Erythroblast (primary cell): ENCODE results near the gene MIGA1.
"Not testable (repeated sequence)": the region's sequence is repeated elsewhere in the genome, so short reads cannot be mapped to it uniquely, and the experiment has no call there.

Source experiments
- DNase-seq, 2 experiments: peaks; one replicate each; lab custom pipeline; 2025; lab: John Stamatoyannopoulos, UW
- GATA1 ChIP-seq: IDR thresholded peaks from 2 replicates; pipeline ENCODE4 v1.6.1; 2011; ENCODE audit warnings: low read depth, mild to moderate bottlenecking, control low read depth, low read length, moderate library complexity
- POLR2A ChIP-seq: IDR thresholded peaks from 2 replicates; pipeline ENCODE4 v1.6.1; 2011; ENCODE audit warnings: mild to moderate bottlenecking, low read length

Gene MIGA1

DNA sequence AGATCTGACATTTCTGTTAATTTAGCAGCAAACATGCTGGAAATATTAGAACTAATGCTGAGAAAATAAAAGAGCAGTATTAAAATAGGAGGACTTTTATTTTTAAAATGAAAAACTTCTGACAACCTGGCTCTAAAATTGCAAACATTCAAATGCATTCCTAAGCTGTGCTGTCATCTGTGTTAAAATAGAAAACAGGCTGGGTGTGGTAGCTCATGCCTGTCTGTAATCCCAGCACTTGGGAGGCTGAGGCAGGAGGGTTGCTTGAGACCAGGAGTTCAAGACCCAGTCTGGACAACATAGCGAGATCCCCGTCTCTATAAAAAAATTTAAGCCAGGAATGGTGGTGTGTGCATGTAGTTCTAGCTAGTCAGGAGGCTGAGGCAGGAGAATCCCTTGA lies 44.6 kb downstream of the MIGA1 start:
- DNase-seq: no peak
- TF ChIP-seq GATA1 (no peak), POLR2A (no peak)

GRCh38 chr1:77824694-77825093 lies 45.2 kb downstream of the MIGA1 start:
- DNase-seq: no peak
- TF ChIP-seq GATA1: no peak
- TF ChIP-seq POLR2A: no peak

GRCh38 chr1:77825131-77825709 lies 45.8 kb downstream of the MIGA1 start:
- TF ChIP-seq POLR2A: no peak
- peak; percentile 27 to 50 for DNase-seq

DNA sequence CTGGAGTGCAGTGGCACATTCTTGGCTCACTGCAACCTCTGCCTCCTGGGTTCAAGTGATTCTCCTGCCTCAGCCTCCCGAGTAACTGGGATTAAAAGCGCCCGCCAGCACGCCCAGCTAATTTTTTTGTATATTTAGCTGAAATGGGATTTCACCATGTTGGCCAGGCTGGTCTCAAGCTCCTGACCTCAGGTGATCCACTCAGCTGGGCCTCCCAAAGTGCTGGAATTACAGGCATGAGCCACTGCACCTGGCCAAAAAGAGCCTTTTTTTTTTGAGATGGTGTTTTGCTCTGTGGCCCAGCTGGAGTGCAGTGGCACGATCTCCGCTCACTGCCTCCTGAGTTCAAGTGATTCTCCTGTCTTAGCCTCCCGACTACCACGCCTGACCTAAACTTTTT lies 47.4 kb downstream of the MIGA1 start:
- not testable (repeated sequence) for DNase-seq

DNA sequence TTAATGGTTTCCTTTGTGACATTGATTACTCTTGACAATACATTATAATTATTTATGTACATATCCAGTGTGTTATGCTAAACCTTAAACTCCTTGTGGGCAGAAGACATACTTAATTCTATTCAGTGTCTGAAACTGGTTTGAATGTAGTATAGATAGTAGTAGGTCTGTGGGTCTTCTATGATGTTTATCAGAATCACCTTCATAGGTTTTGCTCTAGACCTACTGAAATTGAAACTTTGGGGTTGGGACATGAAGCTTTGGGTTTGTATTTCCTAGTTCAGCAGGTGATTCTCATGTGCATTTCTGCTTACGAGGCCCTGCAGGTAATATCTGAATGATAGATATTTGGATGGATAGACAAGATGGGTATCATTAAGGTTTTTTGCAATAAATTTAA lies 48.6 kb downstream of the MIGA1 start:
- TF ChIP-seq GATA1 (no peak), POLR2A (no peak)

GRCh38 chr1:77829851-77830250 lies 50.4 kb downstream of the MIGA1 start:
- no peak for TF ChIP-seq POLR2A
- no peak for TF ChIP-seq GATA1
- DNase-seq: no peak

More for the DNA sequence above, 48.6 kb downstream of the MIGA1 start:
- no peak for DNase-seq

DNA sequence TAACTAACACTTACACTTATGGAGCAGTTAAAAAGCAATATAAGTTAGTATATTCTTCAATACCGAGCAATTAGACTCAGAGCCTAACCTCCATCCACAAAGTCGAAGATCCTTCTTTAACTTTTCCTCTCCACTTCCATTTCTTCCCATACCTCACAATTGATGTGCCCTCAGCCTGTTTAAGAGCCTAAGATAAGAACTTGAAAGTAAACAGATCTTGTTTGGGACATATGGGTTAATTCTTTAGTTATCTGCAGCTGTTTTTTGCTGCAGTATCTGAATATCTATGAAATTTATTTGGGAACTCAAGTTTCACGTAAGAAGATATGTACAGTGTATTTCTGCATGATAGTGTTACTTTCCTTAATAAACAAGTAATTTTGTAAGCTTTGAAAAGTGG lies 51.5 kb downstream of the MIGA1 start:
- DNase-seq: peak in 1 of 2 experiments; percentile 4
- no peak for TF ChIP-seq POLR2A
- TF ChIP-seq GATA1: no peak

- DNase-seq: no peak
- no peak for TF ChIP-seq GATA1
Measured at GRCh38 chr1:77831566-77831965, 52.1 kb downstream of the MIGA1 start.

GRCh38 chr1:77831976-77832711 lies 52.7 kb downstream of the MIGA1 start:
- no peak for DNase-seq

GRCh38 chr1:77832901-77833300 lies 53.5 kb downstream of the MIGA1 start:
- no peak for TF ChIP-seq POLR2A
- TF ChIP-seq GATA1: no peak
- no peak for DNase-seq

More at GRCh38 chr1:77831976-77832711, 52.7 kb downstream of the MIGA1 start:
- TF ChIP-seq GATA1 (no peak), POLR2A (no peak)

DNA sequence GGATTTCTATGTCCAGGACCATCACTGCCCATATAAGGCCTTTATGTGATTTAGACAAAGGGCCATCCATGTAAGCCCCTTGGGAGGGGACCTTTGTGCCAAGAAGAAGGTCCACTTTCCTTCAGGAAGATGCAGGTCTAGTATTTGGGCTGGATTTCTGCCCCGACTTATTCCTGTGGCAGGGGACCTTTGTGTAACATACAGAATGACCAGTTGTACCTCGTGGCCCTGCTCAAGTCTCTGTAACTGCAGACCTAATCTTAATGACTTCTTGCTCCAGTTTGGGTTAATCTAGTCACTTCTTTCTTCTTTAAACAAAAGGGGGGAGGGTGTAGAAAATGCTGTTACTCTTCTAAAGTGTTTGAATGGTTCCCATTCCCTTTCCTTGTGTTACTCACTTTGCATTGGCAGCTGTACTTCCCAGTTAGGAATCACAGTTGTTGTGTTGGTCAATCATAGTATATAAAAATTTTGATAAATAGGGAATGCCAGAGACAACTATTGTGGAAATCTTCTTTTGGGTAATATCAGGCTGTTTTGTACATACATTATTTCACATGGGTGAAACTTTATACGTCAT lies 54.2 kb downstream of the MIGA1 start:
- TF ChIP-seq POLR2A (no peak), GATA1 (no peak)
- no peak for DNase-seq

GRCh38 chr1:77834771-77835334 lies 55.4 kb downstream of the MIGA1 start:
- TF ChIP-seq GATA1: no peak
- no peak for TF ChIP-seq POLR2A
- DNase-seq: no peak

GRCh38 chr1:77841574-77841973 lies 62.1 kb downstream of the MIGA1 start:
- TF ChIP-seq POLR2A: no peak
- no peak for DNase-seq

GRCh38 chr1:77845951-77846350 lies 66.5 kb downstream of the MIGA1 start:
- no peak for DNase-seq
- no peak for TF ChIP-seq POLR2A
- no peak for TF ChIP-seq GATA1
